Muscle layer of duodenum (tissue), 2 donors: ENCODE measurements around the gene CHMP5.

Experiments
- H3K27ac ChIP-seq: one replicate; pipeline ENCODE4 v1.7.0; 2013; ENCODE audit warnings: mild to moderate bottlenecking, low read length
- H3K27me3 ChIP-seq: one replicate; pipeline ENCODE4 v1.7.0; 2013; ENCODE audit warnings: low read depth, mild to moderate bottlenecking, control low read depth, low read length
- H3K36me3 ChIP-seq, 2 donors: one replicate each; pipeline ENCODE4 v1.7.0; 2013; ENCODE audit warnings: low read length in 2 of 2, control low read depth in 1 of 2, mild to moderate bottlenecking in 1 of 2; ENCODE audit not compliant: insufficient read depth in 2 of 2, control insufficient read depth in 1 of 2
- H3K4me1 ChIP-seq, 2 donors: one replicate each; pipeline ENCODE4 v1.7.0; 2013; ENCODE audit warnings: low read length in 2 of 2, mild to moderate bottlenecking in 2 of 2, control low read depth in 1 of 2, moderate library complexity in 1 of 2; ENCODE audit not compliant: insufficient read depth in 2 of 2, control insufficient read depth in 1 of 2
- H3K4me3 ChIP-seq, 2 donors: one replicate each; pipeline ENCODE4 v1.7.0; 2013; ENCODE audit warnings: low read length in 2 of 2, low read depth in 1 of 2, mild to moderate bottlenecking in 1 of 2
- H3K9me3 ChIP-seq, 2 donors: one replicate each; pipeline ENCODE4 v1.7.0; 2013; ENCODE audit warnings: low read length in 2 of 2, control low read depth in 1 of 2, mild to moderate bottlenecking in 1 of 2; ENCODE audit not compliant: control insufficient read depth in 1 of 2
- donor health status: healthy.

CHMP5 gene

DNA sequence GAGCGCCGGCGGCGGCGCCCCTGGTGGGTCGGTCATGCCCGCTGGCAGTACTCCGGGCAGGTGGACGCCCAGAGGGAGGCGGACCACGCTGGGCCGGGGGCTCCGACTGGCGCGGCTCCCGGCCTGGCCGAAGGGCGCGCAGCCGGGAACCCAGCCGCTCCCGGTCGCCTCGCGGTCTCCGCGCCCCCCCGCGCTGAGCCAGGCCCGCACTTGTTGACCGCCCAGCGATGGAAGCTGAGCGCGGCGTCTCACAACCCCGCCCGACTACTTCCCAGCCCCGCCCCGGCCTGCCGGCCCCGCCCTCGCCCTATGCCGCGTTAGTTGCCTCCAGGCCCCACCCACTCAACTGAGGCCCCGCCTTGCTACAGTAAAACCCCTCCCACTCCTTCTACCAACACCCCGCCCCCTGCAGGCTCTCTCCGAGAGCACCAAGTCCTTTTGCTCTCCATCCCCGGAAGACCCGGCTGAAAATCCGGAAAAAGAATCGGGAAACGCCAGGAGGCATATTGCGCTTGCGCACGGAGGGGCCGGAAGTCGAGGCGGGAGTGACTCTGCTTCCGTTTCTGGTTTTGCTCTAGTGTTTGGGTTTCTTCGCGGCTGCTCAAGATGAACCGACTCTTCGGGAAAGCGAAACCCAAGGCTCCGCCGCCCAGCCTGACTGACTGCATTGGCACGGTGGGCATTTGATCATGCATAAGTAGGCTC, at the start of gene CHMP5, which contains the start of gene BAG1:
Gene CHMP5, plus strand, starts transcription at position 577 of the 705 bp plus-strand sequence. Its CDS starts 30 bp downstream, at position 607.
Gene BAG1, minus strand, starts transcription at position 236 of the 705 bp plus-strand sequence.
- peaks cover 7 to 24% of the 10 kb centered on the region in 2 donors for H3K4me1 ChIP-seq
- H3K36me3 ChIP-seq = peaks cover 29 to 35% of the 10 kb centered on the region in 2 donors

DNA sequence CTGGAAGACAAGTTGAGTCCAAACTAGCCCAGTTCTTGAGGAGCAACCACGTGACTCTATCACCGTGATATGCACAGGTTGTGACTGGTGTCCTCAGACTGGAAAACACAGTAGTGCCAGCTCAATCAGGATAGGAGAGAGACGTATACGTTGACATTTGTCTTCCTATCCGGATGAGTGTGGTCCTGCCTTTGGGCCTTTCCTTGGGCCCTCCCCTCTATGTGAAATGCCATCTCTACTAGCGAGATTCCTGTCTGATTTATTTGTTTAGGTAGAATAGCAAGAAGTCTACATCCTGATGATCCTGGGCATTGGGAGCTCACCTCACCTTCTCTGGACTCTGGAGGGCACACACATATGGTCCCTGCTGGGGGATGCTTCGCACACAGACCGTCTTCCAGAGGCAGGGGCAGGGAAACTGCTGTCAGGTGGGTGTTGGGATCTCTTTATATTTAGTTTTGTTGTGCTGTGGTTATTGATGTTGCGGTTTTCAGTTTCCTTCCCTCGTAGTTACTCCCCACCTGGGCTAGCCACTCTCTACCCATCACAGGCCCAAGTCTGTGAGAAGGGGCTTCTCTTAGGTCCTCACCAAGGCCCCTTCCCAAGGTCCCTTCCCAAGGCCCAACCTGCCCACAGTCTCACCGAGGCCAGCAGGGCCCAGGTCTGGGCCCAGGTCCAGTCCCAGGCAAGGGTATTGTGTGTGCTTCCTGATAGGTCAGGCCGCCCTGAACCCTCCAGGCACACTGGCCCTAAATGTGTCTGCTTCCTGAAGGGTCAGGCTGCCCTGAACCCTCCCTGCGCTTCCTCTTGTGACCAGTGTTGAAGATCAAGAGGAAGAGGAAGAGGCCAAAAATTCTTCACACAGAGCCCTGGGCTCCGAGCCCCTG, 43.9 kb upstream of the CHMP5 start:
- H3K27me3 ChIP-seq = no peaks in the 10 kb centered on the region
- H3K36me3 ChIP-seq = no peaks in the 10 kb centered on the region
- H3K27ac ChIP-seq = no peak overlapping the region
- H3K9me3 ChIP-seq = no peaks in the 10 kb centered on the region
- H3K4me1 ChIP-seq = peaks cover 2 to 4% of the 10 kb centered on the region in 2 donors
- no peak overlapping the region for H3K4me3 ChIP-seq

More for the DNA sequence above, at the start of gene CHMP5, which contains the start of gene BAG1:
- H3K4me3 ChIP-seq = peak within 1 kb of the TSS; percentile 93 to 95
- H3K27ac ChIP-seq = peak within 1 kb of the TSS; percentile 91
- H3K27me3 ChIP-seq = no peaks in the 10 kb centered on the region
- no peaks in the 10 kb centered on the region for H3K9me3 ChIP-seq

DNA sequence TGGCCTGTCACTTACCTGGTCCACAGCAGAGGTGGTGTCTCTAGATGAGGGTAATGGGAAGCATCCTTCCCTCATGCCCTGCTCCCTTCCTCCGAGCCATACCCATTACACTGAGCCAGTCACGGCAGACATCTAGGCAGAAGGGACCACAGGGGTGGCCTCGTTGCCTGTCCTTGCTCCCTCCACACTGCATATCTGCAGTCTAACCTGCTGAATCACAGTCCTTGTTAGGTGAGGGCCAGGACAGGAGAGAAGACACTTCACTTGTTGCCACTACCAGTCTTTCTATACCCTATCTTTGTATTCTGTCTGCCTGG, 43.3 kb upstream of the CHMP5 start:
- Histone ChIP-seq H3K27me3 (no peaks in the 10 kb centered on the region), H3K4me3 (no peak overlapping the region), H3K4me1 (peaks cover 4 to 5% of the 10 kb centered on the region in 2 donors), H3K36me3 (no peaks in the 10 kb centered on the region), H3K9me3 (no peaks in the 10 kb centered on the region), H3K27ac (no peak overlapping the region)

DNA sequence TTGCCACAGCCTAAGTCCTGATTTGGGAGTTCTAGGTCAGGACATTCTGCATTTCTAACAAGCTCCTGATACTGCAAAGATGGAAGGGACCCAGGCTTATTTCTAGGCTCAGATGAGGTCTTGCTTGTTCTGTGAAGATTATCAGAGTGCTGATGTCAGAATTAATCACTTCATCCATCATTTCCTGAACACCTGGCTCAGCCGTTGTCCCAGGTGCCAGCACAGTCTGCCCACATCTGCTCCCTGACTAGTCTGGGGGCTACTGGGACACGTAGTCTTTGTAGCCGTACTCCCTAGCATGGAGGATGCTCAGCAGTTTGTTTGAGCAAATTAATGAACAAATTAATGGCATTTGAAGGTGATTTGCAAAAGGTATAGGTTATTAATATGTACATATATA, 42.8 kb upstream of the CHMP5 start:
- Histone ChIP-seq H3K27ac (no peak overlapping the region), H3K9me3 (no peaks in the 10 kb centered on the region), H3K36me3 (no peaks in the 10 kb centered on the region), H3K27me3 (no peaks in the 10 kb centered on the region), H3K4me3 (no peak overlapping the region), H3K4me1 (peaks cover 4 to 5% of the 10 kb centered on the region in 2 donors)

DNA sequence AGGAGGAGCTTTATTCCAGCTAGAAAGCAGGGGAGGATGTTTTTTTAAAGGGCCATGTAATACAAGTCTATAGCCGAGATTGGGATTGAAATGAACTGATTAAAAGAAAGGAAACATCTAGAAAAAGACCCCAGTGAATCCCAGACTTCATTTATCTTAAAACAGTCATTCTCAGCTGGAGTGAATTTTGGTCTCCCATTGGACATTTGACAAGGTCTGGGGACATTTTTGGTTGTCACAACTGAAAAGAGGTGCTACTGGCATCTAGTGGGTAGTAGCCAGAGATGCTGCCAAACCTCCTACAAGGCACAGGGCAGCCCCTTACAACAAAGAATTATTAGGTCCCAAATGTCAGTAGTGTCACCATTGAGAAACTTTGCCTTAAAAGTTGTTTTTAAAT, 41.2 kb upstream of the CHMP5 start:
- Histone ChIP-seq H3K27ac (no peak overlapping the region), H3K9me3 (no peaks in the 10 kb centered on the region), H3K36me3 (no peaks in the 10 kb centered on the region), H3K27me3 (no peaks in the 10 kb centered on the region), H3K4me1 (peaks cover 4 to 5% of the 10 kb centered on the region in 2 donors), H3K4me3 (no peak overlapping the region)

DNA sequence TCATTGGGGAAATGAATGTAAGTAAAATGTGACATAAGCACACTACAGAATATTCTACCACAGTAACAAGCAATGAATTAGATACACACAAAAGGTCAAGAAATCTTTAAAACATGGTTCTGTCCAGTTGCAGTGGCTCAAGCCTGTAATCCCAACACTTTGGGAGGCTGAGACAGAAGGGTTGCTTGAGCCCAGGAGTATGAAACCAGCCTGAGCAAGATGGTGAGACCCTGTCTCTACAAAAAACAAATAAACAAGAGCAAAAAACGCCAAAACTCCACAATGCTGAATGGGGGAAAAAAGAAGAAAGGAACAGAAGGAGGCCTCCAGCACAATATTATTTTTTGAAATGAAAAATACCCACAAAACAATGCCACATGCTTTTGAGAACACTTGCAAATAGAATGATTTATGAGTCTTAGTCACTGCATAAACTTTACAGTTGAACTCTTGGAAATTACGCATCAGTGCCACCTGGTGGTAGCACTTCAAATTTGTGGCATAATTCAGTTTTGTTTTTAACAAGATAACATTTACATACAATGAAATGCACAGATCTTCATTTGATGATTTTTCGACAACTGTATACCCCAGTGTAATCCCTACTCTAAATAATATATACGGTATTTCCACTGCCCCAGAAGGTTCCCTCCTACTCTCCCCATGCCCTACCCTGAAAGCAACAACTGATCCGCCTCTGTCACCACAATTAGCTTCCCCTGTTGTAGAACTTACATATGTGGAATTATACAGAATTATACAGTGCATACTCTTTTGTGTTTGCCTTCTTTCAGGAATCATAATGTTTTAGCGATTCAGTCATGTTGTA, 39.3 kb upstream of the CHMP5 start:
- Histone ChIP-seq H3K4me3 (no peak overlapping the region), H3K36me3 (no peaks in the 10 kb centered on the region), H3K9me3 (no peaks in the 10 kb centered on the region), H3K4me1 (peaks cover 4 to 5% of the 10 kb centered on the region in 2 donors), H3K27me3 (no peaks in the 10 kb centered on the region), H3K27ac (no peak overlapping the region)

DNA sequence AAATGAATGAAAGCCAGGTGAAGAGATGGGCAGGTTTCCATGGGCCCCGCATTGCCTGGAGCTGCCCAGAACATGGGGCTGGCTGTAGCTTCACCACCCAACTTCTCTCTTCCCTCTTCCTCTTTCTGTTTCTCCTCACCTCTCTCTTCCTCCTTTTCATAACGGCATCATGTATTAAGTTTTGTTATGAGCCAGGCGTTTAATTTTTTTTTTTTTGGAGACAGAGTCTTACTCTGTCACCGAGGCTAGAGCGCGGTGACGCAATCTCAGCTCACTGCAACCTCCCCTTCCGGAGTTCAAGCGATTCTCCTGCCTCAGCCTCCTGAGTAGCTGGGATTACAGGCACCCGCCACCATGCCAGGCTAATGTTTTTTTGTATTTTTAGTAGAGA, 37.8 kb upstream of the CHMP5 start:
- Histone ChIP-seq H3K27ac (no peak overlapping the region), H3K4me3 (no peak overlapping the region), H3K4me1 (peaks cover 4 to 5% of the 10 kb centered on the region in 2 donors), H3K36me3 (no peaks in the 10 kb centered on the region), H3K27me3 (no peaks in the 10 kb centered on the region), H3K9me3 (no peaks in the 10 kb centered on the region)

DNA sequence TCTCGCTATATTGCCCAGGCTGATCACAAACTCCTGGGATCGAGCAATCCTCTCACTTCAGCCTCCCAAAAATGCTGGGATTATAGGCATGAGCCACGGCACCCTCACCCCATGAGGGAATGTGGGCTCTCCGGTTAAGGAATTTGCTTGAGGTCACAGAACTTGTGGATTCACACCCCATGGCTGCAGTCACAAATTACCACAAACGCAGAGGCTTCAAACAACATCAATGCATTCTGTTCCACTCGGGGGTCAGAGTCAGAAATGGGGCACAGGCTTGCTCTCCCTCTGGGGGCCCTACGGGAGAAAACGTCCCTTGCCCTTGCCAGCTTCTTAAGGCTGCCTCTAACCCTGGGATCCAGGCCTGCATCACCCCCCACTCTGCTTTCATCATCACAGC, 37.1 kb upstream of the CHMP5 start:
- H3K9me3 ChIP-seq = no peaks in the 10 kb centered on the region
- peaks cover 4 to 5% of the 10 kb centered on the region in 2 donors for H3K4me1 ChIP-seq
- H3K27me3 ChIP-seq = no peaks in the 10 kb centered on the region
- no peaks in the 10 kb centered on the region for H3K36me3 ChIP-seq
- no peak overlapping the region for H3K27ac ChIP-seq
- H3K4me3 ChIP-seq = no peak overlapping the region

DNA sequence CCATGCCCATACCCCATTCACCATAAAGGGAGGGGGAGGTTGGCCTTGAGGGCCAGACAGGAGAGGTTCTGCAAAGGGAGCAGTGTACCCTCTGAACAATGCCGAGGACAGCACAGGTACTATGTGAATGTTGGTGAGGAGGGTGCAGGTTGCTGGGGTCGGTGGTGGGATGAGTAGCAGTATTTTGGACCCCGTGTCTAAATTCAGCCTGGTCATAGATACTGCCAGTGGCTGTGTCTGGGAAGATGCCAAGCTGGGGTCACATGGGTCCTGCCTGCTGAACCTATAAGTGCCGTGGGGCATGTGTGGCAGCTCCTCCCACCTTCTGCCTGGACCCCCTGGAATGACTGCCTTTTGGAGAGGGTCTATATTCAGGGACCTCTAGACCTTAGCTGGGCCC, 36.2 kb upstream of the CHMP5 start:
- Histone ChIP-seq H3K4me1 (peaks cover 4 to 5% of the 10 kb centered on the region in 2 donors), H3K27ac (no peak overlapping the region), H3K9me3 (no peaks in the 10 kb centered on the region), H3K36me3 (no peaks in the 10 kb centered on the region), H3K4me3 (no peak overlapping the region), H3K27me3 (no peaks in the 10 kb centered on the region)

DNA sequence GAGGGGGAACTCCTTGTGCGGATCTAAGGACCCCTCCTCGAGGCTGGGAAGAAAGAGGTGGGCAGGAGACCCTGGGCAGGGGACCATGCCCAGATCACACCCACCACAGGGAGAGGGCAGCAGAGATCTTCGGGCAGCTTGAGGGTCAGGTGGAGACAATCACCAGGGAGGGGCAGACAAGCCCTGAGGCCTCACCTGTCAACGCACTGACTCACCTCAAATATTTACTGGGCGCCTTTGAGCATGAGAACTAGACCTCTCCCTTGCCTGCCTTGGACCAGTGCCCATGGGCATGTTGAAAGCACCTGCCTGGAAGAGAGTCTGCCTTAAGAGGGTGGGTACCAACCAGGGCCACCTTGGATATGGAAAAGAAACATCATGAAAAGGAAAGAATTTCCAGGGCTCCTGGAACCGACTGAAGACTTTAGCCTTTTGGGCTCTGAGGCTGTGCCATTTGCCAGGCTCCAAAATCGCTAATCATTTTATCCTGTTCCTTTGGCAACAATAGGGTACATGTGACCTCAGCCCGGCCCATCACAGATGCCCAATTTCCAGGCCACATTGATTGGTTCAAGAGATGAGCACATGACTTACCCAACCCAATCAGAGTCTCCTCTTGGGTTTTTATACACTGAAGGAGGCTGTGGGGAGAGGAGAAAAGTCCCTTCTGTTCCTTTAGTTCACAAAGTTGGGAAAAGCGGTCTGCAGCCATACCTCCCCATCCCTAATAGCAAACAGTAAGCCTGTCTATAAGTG, 35.3 kb upstream of the CHMP5 start:
- H3K27ac ChIP-seq = peak overlapping the region; percentile 2
- H3K36me3 ChIP-seq = no peaks in the 10 kb centered on the region
- peaks cover 4 to 5% of the 10 kb centered on the region in 2 donors for H3K4me1 ChIP-seq
- H3K27me3 ChIP-seq = no peaks in the 10 kb centered on the region
- no peak overlapping the region for H3K4me3 ChIP-seq
- H3K9me3 ChIP-seq = no peaks in the 10 kb centered on the region
